Gastroesophageal sphincter (tissue), 3 donors: ENCODE data around the gene C3orf20.

Source experiments
- EP300 ChIP-seq: sonication (generic); formaldehyde crosslinking; IDR thresholded peaks from one replicate; pipeline ENCODE4 v1.6.1; 2017; ENCODE audit warnings: antibody characterized with exemption, mild to moderate bottlenecking
- POLR2A ChIP-seq, 2 donors: fragments of 450-650 bp; IDR thresholded peaks; one replicate each; pipeline ENCODE4 v1.6.1; 2017; ENCODE audit warnings: antibody characterized with exemption in 2 of 2, mild to moderate bottlenecking in 2 of 2, moderate library complexity in 1 of 2
- POLR2AphosphoS5 ChIP-seq: sonication (generic); formaldehyde crosslinking; IDR thresholded peaks from one replicate; pipeline ENCODE4 v1.6.1; 2017; ENCODE audit warnings: antibody characterized with exemption
- TF ChIP-seq, protein P1 (sequence below), 4 experiments: fragments of 200-600 bp in 2 of 4; fragments of 450-650 bp in 2 of 4; sonication (generic) in 1 of 4; IDR thresholded peaks; one replicate each; pipeline ENCODE4 v1.5.1; 2017 to 2019; ENCODE audit warnings: antibody characterized with exemption in 4 of 4, mild to moderate bottlenecking in 2 of 4, moderate library complexity in 2 of 4

DNA sequence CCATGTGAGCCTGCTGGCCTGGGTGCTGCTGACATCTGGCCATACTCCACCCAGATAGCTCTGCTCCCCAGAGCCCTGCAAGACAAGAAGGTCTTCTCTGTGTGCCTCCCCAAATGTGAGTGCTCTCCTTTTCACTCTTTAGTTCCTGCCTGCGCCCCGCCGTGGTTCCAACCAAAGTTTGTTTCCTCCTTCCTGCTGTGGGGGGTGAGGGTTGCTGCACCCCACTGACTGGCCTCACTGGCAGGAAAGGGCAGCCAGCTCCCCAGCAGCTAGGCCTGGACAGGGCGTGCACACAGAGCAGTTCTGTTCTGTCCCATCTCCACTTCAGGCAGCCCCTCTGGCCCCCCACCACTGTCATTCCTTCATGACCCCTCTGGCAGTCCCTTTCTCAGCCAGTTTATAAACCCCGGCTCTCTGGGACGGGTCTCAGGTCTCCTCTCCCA lies 28.8 kb upstream of the C3orf20 start:
- no peak for TF ChIP-seq EP300
- TF ChIP-seq, protein P1, sequence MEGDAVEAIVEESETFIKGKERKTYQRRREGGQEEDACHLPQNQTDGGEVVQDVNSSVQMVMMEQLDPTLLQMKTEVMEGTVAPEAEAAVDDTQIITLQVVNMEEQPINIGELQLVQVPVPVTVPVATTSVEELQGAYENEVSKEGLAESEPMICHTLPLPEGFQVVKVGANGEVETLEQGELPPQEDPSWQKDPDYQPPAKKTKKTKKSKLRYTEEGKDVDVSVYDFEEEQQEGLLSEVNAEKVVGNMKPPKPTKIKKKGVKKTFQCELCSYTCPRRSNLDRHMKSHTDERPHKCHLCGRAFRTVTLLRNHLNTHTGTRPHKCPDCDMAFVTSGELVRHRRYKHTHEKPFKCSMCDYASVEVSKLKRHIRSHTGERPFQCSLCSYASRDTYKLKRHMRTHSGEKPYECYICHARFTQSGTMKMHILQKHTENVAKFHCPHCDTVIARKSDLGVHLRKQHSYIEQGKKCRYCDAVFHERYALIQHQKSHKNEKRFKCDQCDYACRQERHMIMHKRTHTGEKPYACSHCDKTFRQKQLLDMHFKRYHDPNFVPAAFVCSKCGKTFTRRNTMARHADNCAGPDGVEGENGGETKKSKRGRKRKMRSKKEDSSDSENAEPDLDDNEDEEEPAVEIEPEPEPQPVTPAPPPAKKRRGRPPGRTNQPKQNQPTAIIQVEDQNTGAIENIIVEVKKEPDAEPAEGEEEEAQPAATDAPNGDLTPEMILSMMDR (IDR thresholded peaks at IDR 0.05): no peak
- TF ChIP-seq POLR2A (IDR thresholded peaks at IDR 0.05): no peak
- TF ChIP-seq POLR2AphosphoS5: no peak
